Activated CD4-positive, alpha-beta T cell treated with anti-CD3 and anti-CD28 coated beads, Interleukin-2, Interleukin-6, amounts not matched to agents 100 ng/mL and 50 ng/mL, durations not matched to agents 16 hours and 8 hours (primary cell): ENCODE results near the gene PODNL1.

ENCODE experiments used
- DNase-seq: peaks from one replicate; pipeline ENCODE4 v3.0.0-alpha.2; 2020

PODNL1 gene

DNA sequence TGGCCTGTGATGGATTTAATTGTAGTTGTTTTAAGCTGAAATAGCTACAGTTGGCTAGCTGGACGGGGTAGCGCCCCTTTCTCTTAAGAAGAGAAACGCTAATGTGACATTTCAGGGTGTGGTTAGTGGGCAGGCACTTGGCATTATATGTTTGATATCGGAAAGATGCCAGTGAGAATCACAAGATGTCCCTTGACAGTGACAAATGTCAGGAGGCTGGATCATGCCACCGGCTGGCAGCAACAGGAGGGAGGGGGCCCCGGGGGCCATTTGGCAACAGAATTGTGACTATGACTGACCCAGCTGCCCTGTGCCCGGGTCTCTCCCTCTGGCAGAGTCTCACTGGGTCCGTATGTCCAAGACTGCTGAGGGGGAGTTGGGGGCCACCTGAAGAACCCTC, 18.8 kb upstream of the PODNL1 start:
- no peak for DNase-seq

DNA sequence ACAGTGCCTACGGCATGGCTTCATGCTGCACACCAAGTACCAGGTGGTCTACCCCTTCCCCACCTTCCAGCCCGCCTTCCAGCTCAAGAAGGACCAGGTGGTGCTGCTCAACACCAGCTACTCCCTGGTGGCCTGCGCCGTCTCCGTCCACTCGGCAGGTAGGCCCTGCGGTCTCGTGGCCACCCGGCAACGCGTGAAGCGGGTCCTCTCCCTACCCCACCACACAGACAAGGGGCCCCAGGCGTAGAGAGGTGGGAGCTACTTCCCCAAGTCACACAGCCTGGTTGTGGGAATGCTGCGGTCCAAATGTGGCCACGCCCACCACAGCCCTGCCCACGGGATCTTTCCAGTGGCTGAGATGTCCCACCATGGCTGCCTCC, 18.1 kb upstream of the PODNL1 start:
- DNase-seq = no peak

DNA sequence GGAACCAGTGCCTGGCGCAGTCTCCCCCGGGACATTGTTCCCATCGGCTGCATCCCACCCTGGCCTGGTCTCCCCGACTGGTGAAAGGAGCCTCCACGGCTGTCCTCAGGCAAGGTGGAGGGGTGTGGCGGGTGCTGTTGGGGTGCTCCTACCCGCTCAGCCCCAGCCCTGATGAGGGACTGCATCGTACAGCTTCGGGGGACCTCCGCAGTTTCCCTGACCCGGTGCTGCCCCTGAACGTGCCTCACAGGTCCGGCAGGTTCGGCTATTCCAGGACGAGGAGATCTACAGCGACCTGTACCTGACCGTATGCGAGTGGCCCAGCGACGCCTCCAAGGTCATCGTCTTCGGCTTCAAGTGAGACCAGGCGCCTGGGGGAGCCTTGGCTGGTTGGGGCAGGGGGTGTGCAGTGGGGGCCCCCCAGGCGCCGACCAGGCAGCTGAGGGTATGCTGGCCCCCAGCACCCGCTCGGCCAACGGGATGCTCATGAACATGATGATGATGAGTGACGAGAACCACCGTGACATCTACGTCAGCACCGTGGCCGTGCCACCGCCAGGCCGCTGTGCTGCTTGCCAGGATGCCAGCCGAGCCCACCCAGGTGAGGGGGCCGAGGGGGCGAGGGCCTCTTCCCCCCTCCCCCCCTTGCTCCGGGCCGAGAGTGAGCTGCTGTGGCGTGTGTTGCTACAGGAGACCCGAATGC, 17.6 kb upstream of the PODNL1 start:
- DNase-seq = no peak

DNA sequence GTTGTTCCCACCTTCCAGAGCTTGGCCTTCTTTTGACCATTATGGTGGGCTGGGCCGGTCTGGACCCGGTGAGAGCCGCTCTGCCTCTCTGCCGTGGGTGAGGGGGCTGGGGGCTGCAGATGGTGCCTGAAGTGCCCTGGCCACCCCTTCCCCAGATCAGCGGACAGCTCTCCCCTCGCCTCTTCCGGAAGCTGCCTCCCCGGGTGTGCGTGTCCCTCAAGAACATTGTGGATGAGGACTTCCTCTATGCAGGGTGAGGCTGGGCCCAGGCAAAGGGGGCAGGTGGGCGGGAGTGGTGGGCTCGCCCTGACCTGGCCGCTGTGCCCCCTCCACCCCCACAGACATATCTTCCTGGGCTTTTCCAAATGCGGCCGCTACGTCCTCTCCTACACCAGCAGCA, 16.0 kb upstream of the PODNL1 start:
- DNase-seq = no peak

DNA sequence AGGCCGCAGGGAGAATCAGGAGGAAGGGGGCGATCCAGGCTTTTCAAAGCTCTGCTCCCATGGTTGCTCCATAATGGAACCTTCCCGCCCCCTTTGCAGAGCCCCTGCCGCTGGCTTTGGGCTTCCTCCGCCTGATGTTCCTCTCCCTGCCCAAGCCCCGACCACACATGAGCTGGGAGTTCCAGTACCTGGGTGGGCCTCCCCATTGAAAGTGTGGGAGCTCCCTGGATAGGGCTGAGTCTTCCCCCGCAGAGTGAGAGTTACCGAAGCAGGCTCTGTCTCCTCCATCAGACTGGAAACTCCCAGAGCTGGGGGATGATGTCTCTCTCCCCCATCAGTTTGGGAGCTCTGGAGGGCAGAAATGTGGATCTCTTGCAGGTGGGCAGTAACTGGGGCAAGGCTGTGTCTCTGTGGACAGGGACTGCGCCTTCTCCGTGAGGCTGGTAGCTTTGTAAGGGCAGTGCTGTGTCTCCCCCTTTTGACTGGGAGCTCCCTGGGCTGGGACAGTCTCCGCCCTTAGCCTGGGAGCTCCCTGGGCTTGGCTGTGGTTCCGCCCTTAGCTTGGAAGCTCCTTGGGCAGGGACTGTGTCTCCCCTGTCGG, 14.8 kb upstream of the PODNL1 start:
- no peak for DNase-seq

DNA sequence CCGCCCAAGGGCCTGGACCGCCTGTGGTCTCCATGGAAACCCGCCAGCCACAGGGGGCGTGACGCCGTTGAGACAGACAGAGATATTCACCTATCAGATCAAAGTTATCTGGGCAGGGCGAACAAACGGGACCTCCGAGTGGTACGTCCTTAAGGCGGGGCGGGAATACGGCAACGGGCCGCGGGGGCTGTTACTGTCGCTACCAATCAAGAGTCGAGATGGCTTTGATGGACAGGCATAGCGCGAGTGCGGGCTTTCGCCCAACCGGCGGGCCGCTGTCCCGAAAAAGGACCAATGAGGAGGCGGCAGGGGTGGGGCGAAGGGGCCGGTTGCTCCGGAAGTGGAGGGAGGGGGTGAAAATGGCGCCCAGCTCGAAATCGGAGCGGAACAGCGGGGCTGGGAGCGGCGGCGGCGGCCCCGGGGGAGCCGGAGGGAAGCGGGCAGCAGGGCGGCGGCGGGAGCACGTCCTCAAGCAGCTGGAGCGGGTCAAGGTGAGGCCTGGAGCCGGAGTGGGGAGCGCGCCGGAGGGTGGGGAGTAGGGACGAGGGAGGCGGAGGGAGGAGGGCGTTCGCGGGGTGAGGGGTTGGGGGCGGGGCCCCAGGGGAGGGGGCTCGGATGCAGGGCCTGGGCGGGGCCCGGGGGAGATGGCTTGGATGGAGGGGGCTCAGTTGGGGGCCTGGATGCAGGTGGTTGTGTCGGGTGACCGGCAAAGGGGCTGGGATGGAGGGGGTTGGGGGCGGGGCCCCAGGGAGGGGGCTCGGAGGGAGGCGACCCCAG, 14.1 kb upstream of the PODNL1 start, which contains the start of gene DCAF15:
TSS of gene DCAF15 (plus strand) at position 356 of the 777 bp plus-strand sequence. CDS start at position 360, 4 bp downstream.
- peak; percentile 100 for DNase-seq

DNA sequence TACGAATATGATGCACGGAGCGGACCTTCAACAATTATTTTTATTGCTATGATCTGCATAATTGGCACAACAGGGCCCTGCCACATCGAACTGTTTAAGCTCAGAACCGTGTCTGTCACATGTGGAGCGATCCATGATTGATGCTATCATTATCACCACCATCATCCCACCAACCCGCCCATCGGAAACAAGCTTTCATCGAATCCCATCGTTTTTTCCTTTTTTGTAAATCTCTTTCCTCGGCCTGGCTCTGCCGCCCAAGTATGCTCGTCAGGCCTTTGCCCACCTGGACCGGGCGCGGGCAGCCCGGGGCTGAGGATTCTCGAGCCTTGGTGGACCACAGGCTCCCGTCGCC, 13.6 kb upstream of the PODNL1 start:
- no peak for DNase-seq

DNA sequence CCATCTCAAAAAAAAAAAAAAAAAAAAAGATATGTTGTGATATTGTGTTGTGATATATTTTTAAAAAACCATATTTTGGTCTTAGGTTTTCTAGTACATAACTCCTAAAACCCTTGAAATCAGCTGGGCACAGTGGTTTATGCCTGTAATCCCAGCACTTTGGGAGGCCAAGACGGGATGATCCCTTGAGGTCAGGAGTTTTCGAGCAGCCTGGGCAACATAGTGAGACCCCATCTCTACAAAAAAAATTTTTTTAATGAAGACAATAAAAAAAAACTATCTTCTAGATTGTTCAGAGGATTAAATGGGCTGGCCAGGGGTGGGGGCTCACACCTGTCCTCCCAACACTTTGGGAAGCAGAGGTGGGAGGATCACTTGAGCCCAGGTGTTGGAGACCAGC, 12.8 kb upstream of the PODNL1 start:
- DNase-seq = no peak

DNA sequence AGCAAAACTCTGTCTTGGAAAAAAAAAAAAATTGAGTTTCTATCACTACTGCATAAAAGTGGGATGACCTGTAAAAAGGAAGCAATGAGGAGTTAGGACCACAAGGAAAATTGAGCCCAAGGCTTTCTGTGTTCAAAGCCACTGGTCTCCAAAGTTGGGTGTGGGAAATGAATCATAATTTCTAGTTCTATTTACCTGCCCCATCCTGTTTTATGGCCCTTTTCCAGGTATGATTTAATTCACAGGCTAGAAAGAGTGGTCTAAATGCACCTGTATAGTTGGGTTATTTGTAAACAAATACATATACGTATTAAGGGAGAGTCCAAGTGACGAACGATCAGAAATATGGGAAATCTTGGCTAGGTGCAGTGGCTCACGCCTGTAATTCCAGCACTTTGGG, 8.2 kb upstream of the PODNL1 start:
- DNase-seq = no peak

DNA sequence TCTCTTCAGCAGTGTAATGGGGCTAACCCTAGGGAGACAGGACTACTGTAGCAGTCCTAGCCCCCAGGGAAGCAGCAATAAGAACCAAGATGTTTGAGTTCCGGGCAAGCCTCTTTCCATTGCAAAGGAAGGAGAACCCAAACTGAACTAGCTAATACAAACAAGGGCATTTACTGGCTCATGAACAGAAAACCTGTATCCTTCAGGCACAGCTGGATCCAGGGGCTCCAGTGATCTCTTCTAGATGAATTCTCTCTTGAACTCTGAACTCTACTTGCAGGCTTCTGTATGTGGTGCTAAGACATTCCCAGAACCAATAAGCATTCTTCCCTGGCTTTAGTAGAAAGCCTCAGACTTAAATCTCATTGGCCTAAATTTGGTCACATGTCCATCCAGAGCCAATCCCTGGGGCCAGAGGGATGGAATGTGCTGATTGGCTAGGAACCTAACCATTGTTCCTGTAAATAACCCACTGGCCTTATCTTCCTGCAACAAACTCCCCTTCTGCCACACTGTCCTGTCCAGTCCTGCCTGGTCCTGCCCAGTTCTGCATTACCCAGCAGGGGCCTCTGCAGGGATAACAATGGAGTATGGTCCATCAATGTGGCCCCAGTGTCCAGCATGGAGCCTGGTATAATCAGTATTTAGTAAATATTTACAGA, 3.9 kb upstream of the PODNL1 start:
- no peak for DNase-seq

DNA sequence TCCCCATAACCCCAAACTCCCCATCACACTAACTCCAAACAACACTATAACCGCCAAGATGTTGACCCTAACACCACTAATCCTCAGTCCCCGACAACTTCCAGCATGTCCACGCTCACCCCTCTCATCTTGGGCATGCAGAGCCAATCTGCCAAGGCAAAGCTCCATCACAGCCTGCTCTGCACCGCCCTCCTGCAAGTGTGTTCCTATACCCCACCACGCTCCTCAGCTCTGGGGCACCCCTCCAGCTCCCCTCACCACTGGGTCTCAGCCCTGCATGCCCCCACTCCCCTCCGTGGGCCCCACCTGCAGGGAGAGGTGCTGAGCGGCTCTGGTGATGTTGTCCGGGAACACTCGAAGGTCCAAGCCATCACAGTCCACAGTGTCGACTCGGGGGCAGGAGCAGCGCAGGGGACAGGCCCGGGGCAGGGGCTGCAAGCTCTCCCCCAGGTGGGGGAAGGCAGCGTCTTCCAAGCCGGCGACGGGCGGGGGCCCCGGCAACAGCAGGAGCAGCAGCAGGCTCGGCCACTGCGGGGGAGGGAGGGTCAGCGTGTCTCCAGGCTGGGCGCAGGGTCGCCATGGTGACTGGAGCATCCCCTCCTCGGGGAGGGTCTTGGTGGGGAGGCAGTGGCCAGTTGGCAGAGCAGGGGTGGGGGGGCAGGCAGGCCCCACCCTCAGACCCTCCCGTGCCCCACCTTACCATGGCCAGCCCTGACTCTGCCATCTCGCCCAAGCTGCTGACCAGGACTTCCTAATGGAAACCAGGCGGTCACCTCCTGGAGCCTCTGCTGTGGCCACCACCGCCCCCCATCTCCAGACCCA, 527 bp downstream of the PODNL1 start:
- DNase-seq = no peak

DNA sequence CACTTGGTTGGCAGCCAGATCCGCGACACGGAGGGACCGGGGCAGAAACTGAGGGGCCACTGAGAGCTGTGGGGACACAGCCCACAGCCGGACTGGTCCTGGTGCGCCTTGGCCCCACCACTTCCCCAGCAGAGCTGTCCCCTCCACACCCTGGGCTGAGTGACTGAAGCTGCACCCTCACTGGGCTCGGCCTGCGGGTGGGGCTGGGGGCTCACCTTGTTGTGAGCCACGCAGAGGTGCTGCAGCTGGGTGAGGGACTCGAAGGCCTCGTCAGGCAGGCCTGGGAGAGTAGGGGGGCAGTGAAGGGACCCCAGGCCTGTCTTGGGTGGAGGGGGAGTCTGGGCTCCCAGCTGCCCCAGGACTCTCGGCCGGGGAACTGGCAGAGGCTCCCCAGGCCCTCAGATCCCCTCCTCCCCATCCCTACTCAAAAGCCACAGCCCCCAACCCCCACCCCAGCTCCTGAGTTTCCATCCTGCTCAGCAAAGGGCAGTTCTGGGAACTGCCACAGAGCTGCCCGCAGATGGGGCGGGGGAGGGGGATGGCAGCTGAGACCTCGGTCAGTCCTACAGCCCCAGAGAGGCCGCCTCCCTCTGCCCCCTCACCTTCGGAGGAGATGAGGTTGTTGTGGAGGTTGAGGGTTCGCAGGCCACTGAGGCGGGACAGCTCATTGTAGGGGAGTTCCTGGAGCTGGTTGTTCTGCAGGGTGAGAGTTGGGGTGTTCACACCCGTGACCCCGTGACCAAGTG, 2.3 kb downstream of the PODNL1 start:
- no peak for DNase-seq

DNA sequence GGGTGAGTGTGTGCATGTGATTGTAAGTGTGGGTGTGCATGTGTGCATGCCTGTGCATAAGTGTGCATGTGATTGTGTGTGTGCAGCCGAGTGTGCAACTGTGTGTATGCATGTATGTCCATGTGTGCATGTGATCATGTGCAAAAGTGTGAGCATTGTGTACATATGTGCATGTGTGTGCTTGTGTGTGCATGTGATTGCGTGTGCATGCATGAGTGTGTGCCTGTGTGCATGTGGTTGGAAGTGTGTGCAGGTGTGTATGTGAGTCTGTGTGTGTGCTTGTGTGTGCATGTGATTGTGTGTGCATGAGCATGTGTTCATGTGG, 3.5 kb downstream of the PODNL1 start:
- no peak for DNase-seq

DNA sequence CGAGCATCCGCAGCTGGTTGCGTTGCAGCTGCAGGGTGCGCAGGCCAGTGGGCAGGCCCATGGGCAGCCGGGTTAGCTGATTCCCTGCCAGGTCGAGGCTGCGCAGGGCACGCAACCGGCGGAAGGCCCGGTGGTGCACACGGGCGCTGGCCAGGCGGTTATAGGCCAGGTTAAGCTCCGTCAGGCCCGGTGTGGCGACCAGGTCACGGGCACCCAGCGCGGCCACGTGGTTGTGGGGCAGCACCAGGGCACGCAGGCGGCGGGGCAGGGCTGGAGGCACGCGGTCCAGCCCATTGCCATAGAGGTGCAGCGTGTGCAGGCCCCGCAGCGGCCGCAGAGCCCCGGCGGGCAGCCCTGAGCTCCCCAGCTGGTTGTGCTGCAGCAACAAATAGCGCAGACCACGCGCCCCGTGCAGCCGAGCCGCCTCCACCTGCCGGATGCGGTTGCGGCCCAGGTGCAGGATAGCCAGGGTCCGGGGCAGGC, 5.3 kb downstream of the PODNL1 start:
- DNase-seq = no peak

DNA sequence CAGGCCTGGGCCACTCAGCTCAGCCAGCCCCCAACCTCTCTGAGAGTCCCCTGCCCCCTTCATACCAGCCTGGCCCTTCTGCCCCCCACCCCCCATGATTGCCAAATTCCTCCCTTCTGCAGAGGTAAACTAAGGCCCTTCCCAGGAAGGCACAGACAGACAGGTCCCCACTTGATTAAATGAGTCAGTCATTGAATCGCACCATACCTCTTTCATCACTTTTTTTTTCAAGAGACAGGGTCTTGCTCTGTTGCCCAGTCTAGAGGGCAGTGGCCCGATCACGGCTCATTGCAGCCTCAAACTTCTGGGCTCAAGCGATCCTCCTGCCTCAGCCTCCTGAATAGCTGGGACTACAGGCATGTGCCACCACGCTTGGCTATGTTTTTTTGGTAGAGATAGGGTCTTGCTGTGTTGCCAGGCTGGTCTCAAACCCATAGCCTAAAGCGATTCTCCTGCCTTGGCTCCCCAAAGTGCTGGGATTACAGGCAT, 6.0 kb downstream of the PODNL1 start:
- DNase-seq = no peak

DNA sequence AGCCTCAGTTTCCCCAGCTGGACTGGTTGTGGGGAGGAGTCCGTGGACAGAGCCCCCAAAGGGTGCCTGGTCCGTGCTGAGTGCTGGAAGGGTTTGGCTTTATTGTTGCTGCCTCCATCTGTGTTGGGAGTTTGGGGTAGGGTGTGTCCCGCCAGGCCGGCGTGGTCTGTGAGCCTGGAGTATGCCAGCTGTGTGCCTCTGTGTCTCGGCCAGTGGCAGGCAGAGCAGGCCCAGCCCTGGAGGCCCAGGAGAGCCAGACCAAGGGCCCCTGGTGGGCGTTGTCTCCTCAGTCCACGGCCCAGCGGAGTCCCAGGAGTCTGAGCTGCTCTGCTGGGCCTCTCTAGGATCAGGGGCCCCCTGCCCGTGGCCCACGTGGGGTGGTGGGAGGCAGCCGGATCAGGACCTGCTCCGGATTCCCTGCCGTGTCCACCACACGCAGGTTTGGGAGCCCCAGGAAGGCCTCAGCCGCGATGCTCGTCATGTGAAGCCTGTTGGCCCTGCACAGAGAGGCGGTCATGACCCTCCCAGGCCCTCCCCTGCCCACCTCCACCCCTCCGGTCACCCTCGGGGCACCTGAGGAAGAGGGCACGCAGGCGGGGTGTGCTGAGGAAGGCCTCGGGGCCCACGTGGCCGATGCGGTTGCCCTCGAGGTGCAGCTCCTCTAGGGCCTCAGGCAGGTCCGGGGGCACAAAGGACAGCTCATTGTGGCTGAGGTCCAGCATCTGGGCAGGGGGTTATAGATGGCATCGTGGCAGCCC, 6.6 kb downstream of the PODNL1 start:
- DNase-seq = no peak

DNA sequence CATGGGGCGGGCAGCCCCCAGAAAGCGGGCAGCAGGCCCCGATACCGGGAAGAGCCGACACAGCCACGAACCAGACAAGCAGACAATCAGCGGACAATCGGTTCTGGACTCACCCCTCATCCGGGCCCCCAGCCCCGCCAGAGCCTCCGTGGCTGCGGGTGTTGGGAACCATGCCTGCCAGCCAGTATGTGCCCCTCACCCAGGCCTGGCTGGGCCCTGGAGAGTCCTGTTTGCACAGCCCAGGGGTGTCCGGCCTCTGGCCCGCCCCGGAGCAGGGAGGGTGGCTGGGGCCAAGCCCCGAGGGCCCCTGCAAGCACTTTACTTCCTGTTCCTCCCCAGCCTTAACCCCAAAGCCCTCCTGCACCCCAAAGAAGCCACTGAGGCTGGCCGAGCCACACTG, 7.8 kb downstream of the PODNL1 start:
- DNase-seq = no peak

DNA sequence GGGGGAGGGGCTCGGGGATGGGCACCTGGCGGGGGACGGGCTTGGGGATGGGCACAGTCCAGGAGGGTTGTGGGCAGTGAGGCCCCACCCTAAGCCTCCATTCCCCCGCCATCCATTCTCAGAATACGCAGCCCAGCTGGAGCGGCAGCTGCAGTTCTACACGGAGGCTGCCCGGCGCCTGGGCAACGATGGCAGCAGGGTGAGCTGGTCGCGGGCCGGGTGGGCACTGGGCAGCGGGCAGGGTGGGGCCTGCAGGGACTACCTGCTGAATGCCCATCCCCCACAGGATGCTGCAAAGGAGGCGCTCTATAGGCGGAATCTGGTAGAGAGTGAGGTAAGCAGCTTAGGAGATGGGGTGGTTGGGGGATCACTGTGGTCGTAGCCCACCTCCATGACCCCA, 8.3 kb downstream of the PODNL1 start:
- no peak for DNase-seq

DNA sequence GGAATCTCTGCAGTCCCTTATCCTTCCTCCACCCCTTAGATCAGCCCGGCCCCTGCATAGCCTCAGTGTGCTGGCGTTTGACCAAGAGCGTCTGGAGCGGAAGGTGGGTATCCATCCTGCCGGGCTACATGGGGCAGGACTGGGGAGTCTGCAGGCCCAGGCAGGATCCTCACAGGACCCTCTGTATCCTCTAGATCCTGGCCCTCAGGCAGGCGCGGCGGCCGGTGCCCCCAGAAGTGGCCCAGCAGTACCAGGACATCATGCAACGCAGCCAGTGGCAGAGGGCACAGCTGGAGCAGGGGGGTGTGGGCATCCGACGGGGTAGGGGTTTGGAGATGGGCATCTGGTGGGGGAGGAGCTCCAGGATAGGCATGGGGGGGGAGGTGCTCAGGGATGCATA, 8.9 kb downstream of the PODNL1 start:
- DNase-seq = no peak

DNA sequence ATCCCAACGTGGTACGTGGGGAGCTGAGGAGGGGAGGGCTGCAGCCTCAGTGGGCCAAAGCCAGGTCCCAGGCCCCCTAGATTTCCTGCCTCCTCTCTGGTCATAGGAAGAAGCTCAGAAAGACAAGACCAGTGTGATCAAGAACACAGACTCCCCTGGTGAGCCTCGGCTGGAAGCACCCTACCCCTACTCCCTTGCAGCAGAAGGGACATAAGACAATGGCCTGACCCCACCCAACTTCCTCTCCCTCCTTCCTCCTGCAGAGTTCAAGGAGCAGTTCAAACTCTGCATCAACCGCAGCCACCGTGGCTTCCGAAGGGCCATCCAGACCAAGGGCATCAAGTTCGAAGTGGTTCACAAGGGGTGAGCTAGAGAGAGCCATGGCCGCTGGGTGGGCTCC, 11.5 kb downstream of the PODNL1 start:
- no peak for DNase-seq

DNA sequence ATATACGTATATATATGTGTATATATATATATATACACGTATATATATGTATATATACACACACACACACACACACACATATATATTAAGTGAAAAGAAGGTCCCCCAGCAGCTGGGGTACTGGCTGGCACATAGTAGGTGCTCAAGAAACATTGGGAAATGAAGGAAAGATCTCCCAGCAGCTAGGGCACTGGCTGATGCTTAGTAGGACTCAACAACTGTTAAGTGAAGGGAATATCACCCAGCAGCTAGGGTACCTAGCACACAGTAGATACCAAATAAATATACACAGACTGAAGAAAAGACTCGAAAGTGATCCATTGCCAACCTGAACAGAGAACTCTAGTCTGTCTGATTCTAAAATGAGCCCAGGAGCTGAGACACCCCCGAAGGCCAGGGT, 12.2 kb downstream of the PODNL1 start:
- no peak for DNase-seq
